KMS-11 (cell line): ENCODE results near the gene RNASEH1.
"Not testable (repeated sequence)": the region's sequence is repeated elsewhere in the genome, so short reads cannot be mapped to it uniquely, and the experiment has no call there.

Experiments
- H2AFZ ChIP-seq: fragments of 200-600 bp; sonication (generic); 2 replicates; pipeline ENCODE4 v1.6.1; 2016; ENCODE audit warnings: antibody characterized with exemption, mixed run types, low read depth
- H3K27ac ChIP-seq: fragments of 200-600 bp; sonication (generic); 2 replicates; pipeline ENCODE4 v1.6.1; 2016; ENCODE audit warnings: mild to moderate bottlenecking, mixed run types
- H3K27me3 ChIP-seq: fragments of 200-600 bp; sonication (generic); 2 replicates; pipeline ENCODE4 v1.6.1; 2017; ENCODE audit warnings: mild to moderate bottlenecking, low read depth, mixed run types, moderate library complexity; ENCODE audit not compliant: insufficient read depth
- H3K36me3 ChIP-seq: fragments of 200-600 bp; sonication (generic); 2 replicates; pipeline ENCODE4 v1.6.1; 2017; ENCODE audit warnings: mild to moderate bottlenecking, mixed run types; ENCODE audit not compliant: insufficient read depth
- H3K4me1 ChIP-seq: fragments of 200-600 bp; sonication (generic); 2 replicates; pipeline ENCODE4 v1.6.1; 2016; ENCODE audit warnings: mild to moderate bottlenecking, low read depth, mixed run types; ENCODE audit not compliant: poor library complexity, severe bottlenecking
- H3K4me2 ChIP-seq: fragments of 200-600 bp; sonication (generic); 2 replicates; pipeline ENCODE4 v1.7.0; 2016; ENCODE audit warnings: mild to moderate bottlenecking, mixed run types
- H3K4me3 ChIP-seq: fragments of 200-600 bp; sonication (generic); IDR thresholded peaks from 2 replicates; pipeline ENCODE4 v1.6.1; 2017; ENCODE audit warnings: low read depth, low read length, mixed read lengths; ENCODE audit not compliant: insufficient read depth
- H3K79me2 ChIP-seq: fragments of 200-600 bp; sonication (generic); 2 replicates; pipeline ENCODE4 v1.6.1; 2016; ENCODE audit warnings: low read depth, mixed run types; ENCODE audit not compliant: insufficient read depth
- H3K9ac ChIP-seq: fragments of 200-600 bp; sonication (generic); 2 replicates; pipeline ENCODE4 v1.6.1; 2016; ENCODE audit warnings: mild to moderate bottlenecking, mixed run types
- H4K20me1 ChIP-seq: fragments of 200-600 bp; sonication (generic); 2 replicates; pipeline ENCODE4 v1.6.1; 2016; ENCODE audit warnings: mild to moderate bottlenecking, mixed run types; ENCODE audit not compliant: insufficient read depth
- CTCF ChIP-seq: fragments of 200-600 bp; sonication (generic); conservative IDR thresholded peaks from 2 replicates; pipeline ENCODE4 v1.6.1; 2017; ENCODE audit warnings: low read depth, mild to moderate bottlenecking, antibody characterized with exemption, low read length, moderate library complexity, mixed read lengths

Gene RNASEH1

GRCh38 chr2:3580449-3580848 is 22.3 kb upstream of the RNASEH1 start:
- peaks cover 48% of the 10 kb centered on the region for H3K79me2 ChIP-seq
- H4K20me1 ChIP-seq: peaks cover 24% of the 10 kb centered on the region; the same call in 1 of the 2 replicates
- H3K9ac ChIP-seq: no peak overlapping the region
- H3K27me3 ChIP-seq: no peaks in the 10 kb centered on the region
- no peak overlapping the region for H2AFZ ChIP-seq
- H3K4me2 ChIP-seq: no peak overlapping the region
- H3K36me3 ChIP-seq: peaks cover 34% of the 10 kb centered on the region
- no peak for TF ChIP-seq CTCF
- H3K27ac ChIP-seq: no peak overlapping the region
- peaks cover 27% of the 10 kb centered on the region for H3K4me1 ChIP-seq
- no peak overlapping the region for H3K4me3 ChIP-seq

- peaks cover 31% of the 10 kb centered on the region for H3K4me1 ChIP-seq
- H2AFZ ChIP-seq: no peak overlapping the region
- no peak overlapping the region for H3K4me3 ChIP-seq
- no peak overlapping the region for H3K9ac ChIP-seq
- H3K36me3 ChIP-seq: peaks cover 34% of the 10 kb centered on the region
- no peak for TF ChIP-seq CTCF
- H3K27ac ChIP-seq: no peak overlapping the region
- 0 out of 2 replicates have a peak overlapping the region, but pooled peaks have one; percentile 68 for H3K4me2 ChIP-seq
- H3K79me2 ChIP-seq: peaks cover 52% of the 10 kb centered on the region
- H4K20me1 ChIP-seq: peaks cover 24% of the 10 kb centered on the region; the same call in 1 of the 2 replicates
- no peaks in the 10 kb centered on the region for H3K27me3 ChIP-seq
These were observed 20.9 kb upstream of the RNASEH1 start for GRCh38 chr2:3578987-3579386.

- H3K79me2 ChIP-seq: peaks cover 48% of the 10 kb centered on the region
- H3K9ac ChIP-seq: peak overlapping the region; percentile 99
- peak overlapping the region; percentile 68 for H3K4me2 ChIP-seq
- peaks cover 31% of the 10 kb centered on the region for H3K4me1 ChIP-seq
- H3K36me3 ChIP-seq: peaks cover 31% of the 10 kb centered on the region
- peak overlapping the region; percentile 92; the same call in 1 of the 2 replicates for H3K27ac ChIP-seq
- peaks cover 24% of the 10 kb centered on the region; the same call in 1 of the 2 replicates for H4K20me1 ChIP-seq
- H3K27me3 ChIP-seq, H2AFZ ChIP-seq: not testable (repeated sequence)
- H3K4me3 ChIP-seq: peak overlapping the region; percentile 68
These were observed 18.1 kb upstream of the RNASEH1 start for GRCh38 chr2:3576263-3576630.

- no peaks in the 10 kb centered on the region for H3K27me3 ChIP-seq
- H3K4me3 ChIP-seq: peak overlapping the region; percentile 68
- H3K79me2 ChIP-seq: peaks cover 46% of the 10 kb centered on the region
- peaks cover 31% of the 10 kb centered on the region for H3K4me1 ChIP-seq
- H2AFZ ChIP-seq: peak overlapping the region; percentile 64
- H3K4me2 ChIP-seq: peak overlapping the region; percentile 68
- peaks cover 24% of the 10 kb centered on the region; the same call in 1 of the 2 replicates for H4K20me1 ChIP-seq
- peaks cover 31% of the 10 kb centered on the region for H3K36me3 ChIP-seq
- TF ChIP-seq CTCF: no peak
- H3K27ac ChIP-seq: peak overlapping the region; percentile 92
- peak overlapping the region; percentile 99 for H3K9ac ChIP-seq
These were observed 17.6 kb upstream of the RNASEH1 start for GRCh38 chr2:3575534-3576262.

GRCh38 chr2:3574155-3574554 is 16.0 kb upstream of the RNASEH1 start:
- peak overlapping the region; percentile 39; the same call in 1 of the 2 replicates for H3K4me2 ChIP-seq
- no peak overlapping the region for H3K27ac ChIP-seq
- H3K4me3 ChIP-seq: no peak overlapping the region
- peaks cover 31% of the 10 kb centered on the region for H3K4me1 ChIP-seq
- no peak for TF ChIP-seq CTCF
- H2AFZ ChIP-seq: peak overlapping the region; percentile 64; the same call in 1 of the 2 replicates
- peaks cover 41% of the 10 kb centered on the region for H3K79me2 ChIP-seq
- no peak overlapping the region; the same call in 1 of the 2 replicates for H3K9ac ChIP-seq
- peaks cover 15% of the 10 kb centered on the region; the same call in 1 of the 2 replicates for H4K20me1 ChIP-seq
- peaks cover 22% of the 10 kb centered on the region for H3K36me3 ChIP-seq
- no peaks in the 10 kb centered on the region for H3K27me3 ChIP-seq
